GM21381 (cell line): Measurements from ENCODE around the gene ASB3.
"Not testable (repeated sequence)": the region's sequence is repeated elsewhere in the genome, so short reads cannot be mapped to it uniquely, and the experiment has no call there.

Experiments
- ATAC-seq: cut with Tn5 transposase; IDR thresholded peaks from one replicate; pipeline ENCODE4 v1.9.1; 2021; ENCODE audit warnings: mild to moderate bottlenecking, moderate library complexity; ENCODE audit not compliant: unreplicated experiment

ASB3 gene

GRCh38 chr2:53787614-53788289 lies 999 bp upstream of the ASB3 start:
- ATAC-seq, result no peak

- ATAC-seq, result peak; percentile 6
These were observed 425 bp downstream of the ASB3 start for GRCh38 chr2:53786352-53786704.

- no peak for ATAC-seq
These were observed 1.4 kb downstream of the ASB3 start for GRCh38 chr2:53785366-53785765.

GRCh38 chr2:53784436-53784835 lies 2.3 kb downstream of the ASB3 start:
- no peak for ATAC-seq

- no peak for ATAC-seq
These were observed 4.1 kb downstream of the ASB3 start for GRCh38 chr2:53782676-53783075.

GRCh38 chr2:53780056-53780455 lies 6.7 kb downstream of the ASB3 start:
- ATAC-seq, result no peak

- no peak for ATAC-seq
These were observed 8.1 kb downstream of the ASB3 start for GRCh38 chr2:53778536-53779162.

- no peak for ATAC-seq
These were observed 9.6 kb downstream of the ASB3 start for GRCh38 chr2:53777134-53777533.

GRCh38 chr2:53770264-53770663 lies 16.5 kb downstream of the ASB3 start:
- no peak for ATAC-seq

- ATAC-seq, result no peak
These were observed 17.3 kb downstream of the ASB3 start for GRCh38 chr2:53769318-53769945.

GRCh38 chr2:53768242-53768542 lies 18.6 kb downstream of the ASB3 start:
- peak; percentile 41 for ATAC-seq

- ATAC-seq, result peak; percentile 91
These were observed 19.1 kb downstream of the ASB3 start, which contains the start of gene CHAC2 for GRCh38 chr2:53767405-53768241. CHAC2 (plus strand) TSS chr2:53767804; CDS start chr2:53767887, 83 bp downstream.

- no peak for ATAC-seq
These were observed 21.0 kb downstream of the ASB3 start for GRCh38 chr2:53765767-53766166.

GRCh38 chr2:53757206-53757605 lies 29.5 kb downstream of the ASB3 start:
- not testable (repeated sequence) for ATAC-seq

GRCh38 chr2:53756644-53757043 lies 30.1 kb downstream of the ASB3 start:
- no peak for ATAC-seq

- no peak for ATAC-seq
These were observed 31.6 kb downstream of the ASB3 start for GRCh38 chr2:53755121-53755520.

- no peak for ATAC-seq
These were observed 33.7 kb downstream of the ASB3 start for GRCh38 chr2:53753041-53753440.

- no peak for ATAC-seq
These were observed 34.4 kb downstream of the ASB3 start for GRCh38 chr2:53752385-53752784.

GRCh38 chr2:53751728-53752127 lies 35.0 kb downstream of the ASB3 start:
- ATAC-seq, result peak; percentile 85

GRCh38 chr2:53750041-53750768 lies 36.5 kb downstream of the ASB3 start:
- no peak for ATAC-seq
